ENCODE data around the gene BAG5.

- TF ChIP-seq CTCF (conservative IDR thresholded peaks at IDR 0.05) (no peak), EZH2 (IDR thresholded peaks at IDR 0.05; ENCODE audit: low read depth) (no peak)
Observed at GRCh38 chr14:103552011-103552845, 10.2 kb downstream of the BAG5 start.
